Tibial nerve (tissue), 4 donors: ENCODE data around the gene FER.

Experiments
- EP300 ChIP-seq, 2 donors: sonication (generic); formaldehyde crosslinking; IDR thresholded peaks; one replicate each; pipeline ENCODE4 v1.6.1; 2017; ENCODE audit warnings: antibody characterized with exemption in 2 of 2, mild to moderate bottlenecking in 1 of 2
- TF ChIP-seq, protein P1 (sequence below), 5 experiments: fragments of 200-600 bp in 3 of 5; fragments of 450-650 bp in 2 of 5; sonication (generic) in 3 of 5; IDR thresholded peaks; one replicate each; pipeline ENCODE4 v1.5.1; 2016 to 2019; ENCODE audit warnings: antibody characterized with exemption in 5 of 5, mild to moderate bottlenecking in 3 of 5, moderate library complexity in 2 of 5

DNA sequence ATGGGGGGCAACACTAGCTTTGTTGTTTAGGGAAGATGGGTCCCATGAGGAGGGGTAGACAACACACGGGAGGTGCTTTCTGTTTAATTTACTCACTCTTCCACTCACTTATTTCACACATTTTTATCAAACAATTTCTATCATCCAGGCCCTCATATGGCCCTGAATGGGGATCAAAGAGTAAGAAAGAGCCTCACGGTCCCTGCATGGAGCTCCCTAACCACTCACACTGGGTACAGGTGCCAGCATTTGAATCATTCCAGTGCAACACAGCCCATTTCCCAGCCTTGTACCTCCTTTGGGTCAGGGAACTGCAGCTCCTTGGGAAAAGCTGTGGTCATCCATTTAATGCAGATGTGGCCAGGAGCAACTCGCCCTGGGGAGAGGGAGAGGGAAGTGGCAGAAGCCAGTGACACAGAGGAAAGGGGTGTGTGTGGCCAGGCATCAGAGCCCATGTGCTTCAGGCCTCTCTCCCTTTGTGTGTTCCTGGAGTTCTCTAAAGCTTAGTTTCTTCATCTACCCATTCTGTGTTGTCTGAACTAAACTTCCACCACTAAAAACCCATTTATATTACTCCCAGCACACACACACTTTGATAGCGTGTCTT, 476.7 kb downstream of the FER start:
- TF ChIP-seq, protein P1, sequence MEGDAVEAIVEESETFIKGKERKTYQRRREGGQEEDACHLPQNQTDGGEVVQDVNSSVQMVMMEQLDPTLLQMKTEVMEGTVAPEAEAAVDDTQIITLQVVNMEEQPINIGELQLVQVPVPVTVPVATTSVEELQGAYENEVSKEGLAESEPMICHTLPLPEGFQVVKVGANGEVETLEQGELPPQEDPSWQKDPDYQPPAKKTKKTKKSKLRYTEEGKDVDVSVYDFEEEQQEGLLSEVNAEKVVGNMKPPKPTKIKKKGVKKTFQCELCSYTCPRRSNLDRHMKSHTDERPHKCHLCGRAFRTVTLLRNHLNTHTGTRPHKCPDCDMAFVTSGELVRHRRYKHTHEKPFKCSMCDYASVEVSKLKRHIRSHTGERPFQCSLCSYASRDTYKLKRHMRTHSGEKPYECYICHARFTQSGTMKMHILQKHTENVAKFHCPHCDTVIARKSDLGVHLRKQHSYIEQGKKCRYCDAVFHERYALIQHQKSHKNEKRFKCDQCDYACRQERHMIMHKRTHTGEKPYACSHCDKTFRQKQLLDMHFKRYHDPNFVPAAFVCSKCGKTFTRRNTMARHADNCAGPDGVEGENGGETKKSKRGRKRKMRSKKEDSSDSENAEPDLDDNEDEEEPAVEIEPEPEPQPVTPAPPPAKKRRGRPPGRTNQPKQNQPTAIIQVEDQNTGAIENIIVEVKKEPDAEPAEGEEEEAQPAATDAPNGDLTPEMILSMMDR (IDR thresholded peaks at IDR 0.05) = no peak
- TF ChIP-seq EP300 (IDR thresholded peaks at IDR 0.05) = no peak
